H4 (cell line): Measurements from ENCODE around the gene C19orf25. TPM values are rescaled to one million over a fixed set of nuclear protein-coding genes. Genes with fewer than 3 reads are reported as not detected.

Source experiments
- DNase-seq: peaks from one replicate; pipeline ENCODE4 v3.0.0-alpha.2; 2015; ENCODE audit warnings: low spot score
- total RNA-seq: library from RNA; depleted of rRNA; stranded (reverse); fragments of >200 nt; shearing (Covaris generic); gene quantifications from 2 replicates; pipeline ENCODE4 v1.2.3, GENCODE V29; 2014

C19orf25 gene
- total RNA-seq, 1 experiment from 2014 or later = 10.5 TPM

GRCh38 chr19:1466461-1467214 lies 12.4 kb downstream of the C19orf25 start:
- no peak for DNase-seq

DNA sequence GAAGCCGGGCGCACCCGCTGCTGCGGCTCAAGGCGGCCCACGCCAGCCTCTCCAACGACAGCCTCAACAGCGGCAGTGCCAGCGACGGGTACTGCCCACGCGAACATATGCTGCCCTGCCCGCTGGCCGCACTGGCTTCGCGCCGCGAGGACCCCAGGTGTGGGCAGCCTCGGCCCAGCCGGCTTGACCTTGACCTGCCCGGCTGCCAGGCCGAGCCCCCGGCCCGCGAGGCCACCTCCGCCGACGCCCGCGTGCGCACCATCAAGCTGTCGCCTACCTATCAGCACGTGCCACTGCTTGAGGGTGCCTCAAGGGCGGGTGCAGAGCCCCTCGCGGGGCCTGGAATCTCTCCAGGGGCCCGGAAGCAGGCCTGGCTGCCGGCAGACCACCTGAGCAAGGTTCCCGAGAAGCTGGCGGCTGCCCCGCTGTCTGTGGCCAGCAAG lies 13.0 kb downstream of the C19orf25 start:
- DNase-seq = no peak

GRCh38 chr19:1465191-1466016 lies 13.6 kb downstream of the C19orf25 start:
- no peak for DNase-seq

DNA sequence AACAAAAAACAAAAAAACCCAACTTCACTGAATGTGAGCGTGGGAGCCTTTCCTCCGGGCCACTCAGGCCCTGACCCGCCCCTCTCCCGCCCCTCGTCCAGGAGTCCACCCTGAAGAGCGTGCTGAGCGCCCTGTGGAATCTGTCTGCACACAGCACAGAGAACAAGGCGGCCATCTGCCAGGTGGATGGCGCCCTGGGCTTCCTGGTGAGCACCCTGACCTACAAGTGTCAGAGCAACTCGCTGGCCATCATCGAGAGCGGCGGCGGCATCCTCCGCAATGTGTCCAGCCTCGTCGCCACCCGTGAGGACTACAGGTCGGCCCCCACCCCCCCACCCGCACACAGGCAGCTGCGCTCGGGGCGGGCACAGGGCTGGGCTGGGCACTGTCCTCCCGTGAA lies 17.2 kb downstream of the C19orf25 start:
- no peak for DNase-seq

- no peak for DNase-seq
Measured at GRCh38 chr19:1460033-1460995, 18.7 kb downstream of the C19orf25 start.

DNA sequence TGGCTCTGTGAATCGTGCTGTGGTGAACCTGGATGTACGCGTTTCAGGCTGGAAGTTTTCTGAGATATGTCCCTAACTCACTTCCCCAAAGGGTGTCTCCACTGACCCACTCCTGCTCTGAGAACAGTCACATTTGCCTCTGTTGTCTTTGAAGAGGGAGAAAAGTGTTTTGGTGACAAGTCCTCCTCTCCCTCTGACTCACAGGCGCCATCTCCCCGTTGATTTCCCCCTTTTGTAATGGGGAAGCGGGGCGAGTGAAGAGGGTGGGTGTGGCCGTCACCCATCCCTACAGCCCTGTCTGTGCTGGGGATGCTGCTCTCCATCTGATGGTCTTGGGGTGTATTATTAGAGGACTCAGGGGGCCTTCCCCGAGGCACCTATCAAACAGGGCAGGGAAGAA lies 19.5 kb downstream of the C19orf25 start:
- no peak for DNase-seq

GRCh38 chr19:1457892-1458291 lies 21.1 kb downstream of the C19orf25 start:
- no peak for DNase-seq

- no peak for DNase-seq
Measured at GRCh38 chr19:1457031-1457739, 21.8 kb downstream of the C19orf25 start.

GRCh38 chr19:1456121-1456900 lies 22.7 kb downstream of the C19orf25 start:
- no peak for DNase-seq

DNA sequence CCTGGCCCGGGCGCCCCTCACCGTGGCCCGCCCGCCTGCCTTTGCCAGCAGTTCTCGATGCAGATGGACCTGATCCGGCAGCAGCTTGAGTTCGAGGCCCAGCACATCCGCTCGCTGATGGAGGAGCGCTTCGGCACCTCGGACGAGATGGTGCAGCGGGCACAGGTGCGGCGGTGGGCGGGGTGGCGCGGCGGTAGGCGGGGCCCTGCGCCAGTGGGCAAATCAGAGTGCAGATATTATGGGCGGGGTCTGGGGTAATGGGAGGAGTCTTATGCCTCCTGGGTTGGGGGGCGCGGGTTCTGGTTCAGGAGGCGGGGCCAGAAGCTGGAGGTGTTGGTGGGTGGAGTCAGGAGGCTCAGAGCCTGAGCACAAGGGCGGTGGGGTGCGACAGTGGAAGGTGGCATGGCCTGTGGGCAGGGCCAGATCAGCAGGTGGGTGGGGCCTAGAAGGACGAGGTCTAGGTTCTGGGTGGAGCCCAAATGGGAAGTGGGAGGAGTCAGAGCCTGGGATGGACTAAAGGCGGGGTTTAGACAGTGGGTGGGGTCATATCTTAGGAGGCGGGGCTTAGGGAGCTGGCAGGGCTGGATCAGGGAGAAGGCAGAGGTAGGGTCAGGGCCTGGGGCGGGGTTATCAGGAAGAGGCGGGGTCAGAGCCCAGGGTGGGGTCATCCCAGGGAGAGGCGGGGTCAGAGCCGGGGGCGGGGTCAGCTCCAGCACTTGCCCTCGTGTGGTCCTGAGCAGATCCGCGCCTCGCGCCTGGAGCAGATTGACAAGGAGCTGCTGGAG lies 23.5 kb downstream of the C19orf25 start:
- DNase-seq = no peak

- no peak for DNase-seq
Measured at GRCh38 chr19:1455002-1455335, 24.0 kb downstream of the C19orf25 start.

GRCh38 chr19:1453525-1454364 lies 25.3 kb downstream of the C19orf25 start:
- DNase-seq = peak; percentile 65

GRCh38 chr19:1452802-1453524 lies 26.1 kb downstream of the C19orf25 start:
- no peak for DNase-seq

DNA sequence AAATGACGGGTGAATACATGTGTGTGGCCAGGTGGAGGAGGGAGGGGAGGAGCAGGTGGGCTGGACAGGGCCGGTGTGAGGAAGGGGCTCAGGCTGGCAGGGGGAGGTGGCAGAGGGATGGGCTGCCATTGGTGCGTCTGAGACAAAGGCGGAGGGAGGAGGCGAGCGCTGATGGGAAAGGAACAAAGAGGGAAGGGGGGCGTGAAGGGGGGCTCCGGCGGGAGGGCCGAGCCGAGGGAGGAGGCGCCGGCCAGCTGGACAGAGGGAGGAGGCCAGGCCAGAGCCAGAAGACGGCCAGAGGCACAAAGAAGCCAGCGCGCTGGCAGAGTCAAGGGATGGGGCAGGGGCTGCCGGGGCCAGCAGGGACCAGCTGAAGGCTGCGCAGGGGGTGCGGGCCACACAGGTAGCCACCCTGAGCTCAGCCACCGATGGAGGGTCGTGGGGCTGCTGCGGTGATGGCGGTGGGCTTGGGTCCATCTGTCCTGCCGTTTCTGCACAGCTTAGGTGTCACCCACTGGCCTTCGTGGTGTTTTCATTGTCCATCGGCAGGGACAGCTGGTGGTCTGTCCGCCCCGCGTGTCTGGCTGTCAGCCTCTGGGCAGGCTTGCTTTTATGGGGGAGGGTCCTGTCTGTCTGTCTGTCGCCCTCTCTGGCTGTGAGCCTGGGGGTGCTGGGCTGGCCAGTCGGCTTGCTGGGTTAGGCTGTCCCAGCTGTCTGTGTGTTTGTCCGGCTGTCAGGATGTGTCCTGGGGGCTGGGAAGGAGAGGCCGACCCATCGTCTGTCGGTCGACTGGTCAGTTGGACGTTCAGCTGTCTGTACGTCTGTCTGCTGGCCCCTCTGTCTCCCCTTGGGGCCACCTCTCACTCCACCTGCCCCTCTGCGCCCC lies 26.9 kb downstream of the C19orf25 start:
- no peak for DNase-seq

GRCh38 chr19:1450735-1451731 lies 28.0 kb downstream of the C19orf25 start:
- DNase-seq = no peak
